IMR-90 (cell line): ENCODE results near the gene INO80. TPM values are rescaled to one million over a fixed set of nuclear protein-coding genes. Genes with fewer than 3 reads are reported as not detected.

ENCODE experiments used
- ATAC-seq: fragments of 200-7000 bp; cut with Tn5 transposase; 2 replicates; pipeline ENCODE4 v1.9.1; 2020; ENCODE audit warnings: low read depth, mild to moderate bottlenecking, moderate library complexity
- BruUV-seq: library from RNA; stranded (reverse); fragments of 400-500 nt; replicated peaks from 2 replicates; lab custom pipeline; 2021; lab: Mats Ljungman, UMichigan
- CTCF ChIA-PET: fragments of 300-600 bp; formaldehyde crosslinking; extraction: SDS; loops from one replicate; lab custom pipeline; 2021; ENCODE audit warnings: antibody characterized with exemption; lab: Yijun Ruan, JAX
- POLR2A ChIA-PET: fragments of 300-600 bp; sonication (Branson Sonifier 250); formaldehyde crosslinking; loops from one replicate; lab custom pipeline; 2022; ENCODE audit warnings: antibody characterized with exemption; ENCODE audit not compliant: unreplicated experiment; lab: Charles Lee
- DNase-seq: peaks from one replicate; pipeline ENCODE4 v3.0.0; 2013
- H2AFZ ChIP-seq: replicated peaks from 2 replicates; pipeline ENCODE3; 2013; ENCODE audit warnings: low read length, mild to moderate bottlenecking; ENCODE audit not compliant: poor library complexity
- H2AK5ac ChIP-seq: 2 replicates; pipeline ENCODE4 v1.6.1; 2013; ENCODE audit warnings: low read depth, low read length, inconsistent platforms
- H2AK9ac ChIP-seq: replicated peaks from 2 replicates; pipeline ENCODE3; 2013; ENCODE audit warnings: mild to moderate bottlenecking, low read depth, low read length, moderate library complexity; ENCODE audit not compliant: poor library complexity
- H2BK120ac ChIP-seq: 2 replicates; pipeline ENCODE4 v1.6.1; 2013; ENCODE audit warnings: low read depth, low read length, inconsistent platforms
- H2BK15ac ChIP-seq: 3 replicates; pipeline ENCODE4 v1.6.1; 2013; ENCODE audit warnings: low read depth, low read length, inconsistent platforms
- H2BK20ac ChIP-seq: 2 replicates; pipeline ENCODE4 v1.6.1; 2013; ENCODE audit warnings: low read depth, mild to moderate bottlenecking, inconsistent platforms, low read length, moderate library complexity
- H2BK5ac ChIP-seq: 2 replicates; pipeline ENCODE4 v1.6.1; 2013; ENCODE audit warnings: mild to moderate bottlenecking, low read depth, low read length, inconsistent platforms; ENCODE audit not compliant: poor library complexity, severe bottlenecking
- H3K14ac ChIP-seq: replicated peaks from 2 replicates; pipeline ENCODE4 v1.6.1; 2013; ENCODE audit warnings: low read depth, low read length, inconsistent platforms
- H3K18ac ChIP-seq: 2 replicates; pipeline ENCODE4 v1.6.1; 2013; ENCODE audit warnings: low read depth, low read length, control low read depth
- H3K23ac ChIP-seq: 2 replicates; pipeline ENCODE4 v1.6.1; 2013; ENCODE audit warnings: low read depth, low read length, inconsistent platforms
- H3K27ac ChIP-seq: 2 replicates; pipeline ENCODE4 v1.5.1; 2013; ENCODE audit warnings: mild to moderate bottlenecking, control low read depth, low read length; ENCODE audit not compliant: insufficient read depth
- H3K27me3 ChIP-seq: 2 replicates; pipeline ENCODE4 v1.6.1; 2013; ENCODE audit warnings: low read length; ENCODE audit not compliant: control insufficient read depth, insufficient read depth
- H3K36me3 ChIP-seq: 2 replicates; pipeline ENCODE4 v1.6.1; 2013; ENCODE audit warnings: low read length, mixed read lengths; ENCODE audit not compliant: control insufficient read depth, insufficient read depth
- H3K4ac ChIP-seq: 2 replicates; pipeline ENCODE4 v1.6.1; 2013; ENCODE audit warnings: low read depth, low read length, inconsistent platforms
- H3K4me1 ChIP-seq: 2 replicates; pipeline ENCODE4 v1.6.1; 2013; ENCODE audit warnings: low read length, mixed read lengths; ENCODE audit not compliant: control insufficient read depth, insufficient read depth
- H3K4me2 ChIP-seq: 2 replicates; pipeline ENCODE4 v1.6.1; 2013; ENCODE audit warnings: low read depth, mild to moderate bottlenecking, control low read depth, low read length, moderate library complexity
- H3K4me3 ChIP-seq: 2 replicates; pipeline ENCODE4 v1.5.1; 2013; ENCODE audit warnings: low read depth, mild to moderate bottlenecking, control low read depth, low read length, moderate library complexity; ENCODE audit not compliant: insufficient read depth
- H3K56ac ChIP-seq: 2 replicates; pipeline ENCODE4 v1.6.1; 2013; ENCODE audit warnings: low read length, inconsistent platforms; ENCODE audit not compliant: insufficient read depth; ENCODE audit errors: extremely low read depth
- H3K79me1 ChIP-seq, 2 experiments: 2 replicates each; pipeline ENCODE4 v1.6.1; 2013; ENCODE audit warnings: low read length in 2 of 2, inconsistent platforms in 1 of 2, low read depth in 1 of 2
- H3K9ac ChIP-seq: 2 replicates; pipeline ENCODE4 v1.6.1; 2013; ENCODE audit warnings: low read depth, low read length, control low read depth
- H3K9me1 ChIP-seq: 2 replicates; pipeline ENCODE4 v1.6.1; 2013; ENCODE audit warnings: low read length, inconsistent platforms; ENCODE audit not compliant: insufficient read depth
- H3K9me3 ChIP-seq: 2 replicates; pipeline ENCODE4 v1.6.1; 2013; ENCODE audit warnings: low read length; ENCODE audit not compliant: control insufficient read depth, insufficient read depth
- H4K20me1 ChIP-seq: 2 replicates; pipeline ENCODE4 v1.6.1; 2013; ENCODE audit warnings: low read length, inconsistent platforms; ENCODE audit not compliant: insufficient read depth
- H4K5ac ChIP-seq: 2 replicates; pipeline ENCODE4 v1.6.1; 2013; ENCODE audit warnings: mild to moderate bottlenecking, low read depth, low read length, control low read depth
- H4K8ac ChIP-seq, 2 experiments: 2 replicates each; pipeline ENCODE4 v1.6.1; 2013; ENCODE audit warnings: low read depth in 2 of 2, low read length in 2 of 2, control low read depth in 1 of 2, inconsistent platforms in 1 of 2
- H4K91ac ChIP-seq: 2 replicates; pipeline ENCODE4 v1.6.1; 2013; ENCODE audit warnings: low read depth, low read length, inconsistent platforms; ENCODE audit not compliant: insufficient read depth
- BHLHE40 ChIP-seq: fragments of 150-350 bp; IDR thresholded peaks from 2 replicates; pipeline ENCODE4 v1.6.1; 2016; ENCODE audit warnings: mild to moderate bottlenecking, low read depth, low read length
- CEBPB ChIP-seq: IDR thresholded peaks from 2 replicates; pipeline ENCODE4 v1.6.1; 2012; ENCODE audit warnings: low read depth, low read length, improper control_type of control experiment
- CTCF ChIP-seq: conservative IDR thresholded peaks from 2 replicates; pipeline ENCODE4 v1.5.1; 2012; ENCODE audit warnings: mild to moderate bottlenecking, low read depth, low read length, improper control_type of control experiment
- FOS ChIP-seq: fragments of 150-350 bp; IDR thresholded peaks from 2 replicates; pipeline ENCODE4 v1.6.1; 2016; ENCODE audit warnings: low read depth, low read length
- MAFK ChIP-seq: IDR thresholded peaks from 2 replicates; pipeline ENCODE4 v1.6.1; 2012; ENCODE audit warnings: low read depth, low read length, improper control_type of control experiment
- POLR2A ChIP-seq: IDR thresholded peaks from 2 replicates; pipeline ENCODE4 v1.6.1; 2012; ENCODE audit warnings: mild to moderate bottlenecking, low read depth, low read length
- RAD21 ChIP-seq: IDR thresholded peaks from 2 replicates; pipeline ENCODE4 v1.6.1; 2012; ENCODE audit warnings: low read length, improper control_type of control experiment
- RCOR1 ChIP-seq: IDR thresholded peaks from 2 replicates; pipeline ENCODE4 v1.6.1; 2012; ENCODE audit warnings: mild to moderate bottlenecking, low read length, improper control_type of control experiment; ENCODE audit not compliant: insufficient replicate concordance
- USF2 ChIP-seq: fragments of 150-350 bp; IDR thresholded peaks from 2 replicates; pipeline ENCODE4 v1.6.1; 2017; ENCODE audit warnings: mild to moderate bottlenecking, antibody characterized with exemption, low read length, low read depth
- WGBS, 2 experiments: methylation state at CpG; one replicate each; pipeline versions ENCODE4 v1.1.5 to v1.1.7; 2013; ENCODE audit warnings: missing lambda C conversion rate in 2 of 2; ENCODE audit not compliant: insufficient read length in 1 of 2; ENCODE audit errors: extremely low coverage in 2 of 2; 5-methylcytosine and 5-hydroxymethylcytosine counted together
- dilution Hi-C: fragments of 300-500 bp; cut with HindIII; formaldehyde crosslinking; loops from one replicate; pipeline ENCODE4 v1.14.3; 2018; ENCODE audit warnings: low sequenced_read_pairs; ENCODE audit not compliant: unreplicated experiment
- in situ Hi-C: fragments of 300-500 bp; cut with MboI; formaldehyde crosslinking; loops from 3 replicates; pipeline ENCODE4 v1.14.3; 2019; ENCODE audit warnings: low sequenced_read_pairs, inconsistent platforms, mixed read lengths
- intact Hi-C: fragments of 100-400 bp; cut with micrococcal nuclease; formaldehyde crosslinking; loops from 2 replicates; pipeline ENCODE4 v1.10.0; 2022
- polyA plus RNA-seq, 3 experiments: library from polyadenylated mRNA; depleted of rRNA; stranded (reverse); fragments of >200 nt; gene quantifications; 2 replicates each; pipeline ENCODE4 v1.2.3, GENCODE V29; 2012; ENCODE audit warnings: low replicate concordance in 1 of 3
- total RNA-seq: library from RNA; depleted of rRNA; stranded (reverse); fragments of >200 nt; gene quantifications from 2 replicates; pipeline ENCODE4 v1.2.3, GENCODE V29; 2012

INO80 gene
- total and polyA plus RNA-seq, 2 of the 4 experiments (the other 2 are of a cell fraction) = 6.0 to 13.3 TPM

GRCh38 chr15:40978562-40978961 is 137.5 kb downstream of the INO80 start:
- Histone ChIP-seq H2AFZ (no peak overlapping the region), H4K5ac (no peak overlapping the region), H2BK15ac (peak overlapping the region; percentile 41; the same call in 1 of the 3 replicates), H3K4me2 (no peak overlapping the region), H3K4ac (peak overlapping the region; percentile 31; the same call in 1 of the 2 replicates), H2AK9ac (no peak overlapping the region), H3K23ac (peak overlapping the region; percentile 24; the same call in 1 of the 2 replicates), H3K36me3 (peaks cover 61% of the 10 kb centered on the region), H3K4me1 (peaks cover 30% of the 10 kb centered on the region), H3K9ac (no peak overlapping the region), H3K9me1 (peaks cover 43% of the 10 kb centered on the region), H3K27ac (no peak overlapping the region), H3K9me3 (no peaks in the 10 kb centered on the region), H4K20me1 (no peaks in the 10 kb centered on the region), H3K4me3 (no peak overlapping the region), H4K8ac (peak overlapping the region in 1 of 2 experiments; percentile 0; a peak in 1 of 4 replicates), H3K56ac (no peak overlapping the region), H3K27me3 (no peaks in the 10 kb centered on the region), H2BK20ac (peak overlapping the region; percentile 62; the same call in 1 of the 2 replicates), H3K14ac (0 out of 2 replicates have a peak overlapping the region, but pooled peaks have one; percentile 44), H2BK120ac (peak overlapping the region; percentile 54; the same call in 1 of the 2 replicates), H4K91ac (peak overlapping the region; percentile 26), H3K18ac (no peak overlapping the region), H2AK5ac (peak overlapping the region; percentile 77; the same call in 1 of the 2 replicates), H2BK5ac (no peak overlapping the region), H3K79me1 (peaks cover 15 to 76% of the 10 kb centered on the region in 2 experiments)
- ATAC-seq (no peak), DNase-seq (no peak)
- dilution Hi-C loops = no loop called here
- in situ Hi-C loops = no loop called here
- WGBS, 2 experiments = no CpG with 5 or more reads among the region's 4 CpGs
- ChIA-PET POLR2A (no interaction called here), CTCF (no interaction called here)
- intact Hi-C loops = no loop called here
- no peak for TF ChIP-seq USF2
- no peak for TF ChIP-seq CTCF
- TF ChIP-seq RCOR1 = no peak
- no peak for TF ChIP-seq CEBPB
- no peak for TF ChIP-seq RAD21
- TF ChIP-seq BHLHE40 = no peak
- no peak for TF ChIP-seq POLR2A
- no peak for TF ChIP-seq MAFK
- no peak for TF ChIP-seq FOS
- BruUV-seq = no TSS peak
